GM12891 (cell line): Measurements from ENCODE around the gene KRT86.
"Not testable (repeated sequence)": the region's sequence is repeated elsewhere in the genome, so short reads cannot be mapped to it uniquely, and the experiment has no call there.

Source experiments
- DNase-seq: peaks from one replicate; pipeline ENCODE4 v3.0.0; 2011; ENCODE audit warnings: low spot score; ENCODE audit not compliant: insufficient read length
- FAIRE-seq: peaks from 2 replicates; lab custom pipeline; 2011; peaks lifted over from hg19 to GRCh38; lab: Jason Lieb, UNC
- PAX5 ChIP-seq: IDR thresholded peaks from 2 replicates; pipeline ENCODE4 v1.6.1; 2011; ENCODE audit warnings: low read length, moderate library complexity, mild to moderate bottlenecking; ENCODE audit not compliant: insufficient read depth, severe bottlenecking
- POLR2A ChIP-seq: IDR thresholded peaks from 2 replicates; pipeline ENCODE4 v1.6.1; 2011; ENCODE audit warnings: low read depth, low read length, control low read depth
- POLR2AphosphoS5 ChIP-seq: IDR thresholded peaks from 2 replicates; pipeline ENCODE4 v1.6.1; 2011; ENCODE audit warnings: low read depth, low read length, control low read depth
- POU2F2 ChIP-seq: IDR thresholded peaks from 2 replicates; pipeline ENCODE4 v1.6.1; 2011; ENCODE audit warnings: low read depth, mild to moderate bottlenecking, control low read depth, low read length, moderate library complexity
- SPI1 ChIP-seq: IDR thresholded peaks from 2 replicates; pipeline ENCODE4 v1.6.1; 2011; ENCODE audit warnings: low read depth, low read length, control low read depth
- TAF1 ChIP-seq: IDR thresholded peaks from 2 replicates; pipeline ENCODE4 v1.6.1; 2011; ENCODE audit warnings: low read depth, low read length, control low read depth

The KRT86 gene

DNA sequence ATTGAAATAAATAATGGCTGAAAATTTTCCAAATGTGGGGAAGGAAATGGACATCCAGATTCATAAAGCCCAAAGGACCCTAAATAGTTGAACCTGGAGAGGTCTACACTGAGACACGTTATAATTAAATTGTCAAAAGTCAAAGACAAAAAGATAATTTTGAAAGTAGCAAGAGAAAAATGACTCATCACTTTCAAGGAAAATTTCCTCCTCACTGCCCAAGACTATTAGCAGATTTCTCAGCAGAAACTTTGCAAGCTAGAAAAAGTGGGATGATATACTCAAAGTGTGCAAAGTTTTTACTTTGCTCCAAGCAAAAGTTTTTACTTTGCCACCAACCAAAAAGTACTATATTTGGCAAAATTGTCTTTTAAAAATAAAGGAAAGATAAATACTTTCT is 62.6 kb downstream of the KRT86 start:
- no peak for FAIRE-seq
- TF ChIP-seq SPI1 (no peak), PAX5 (no peak), POU2F2 (no peak), POLR2A (no peak), TAF1 (no peak), POLR2AphosphoS5 (no peak)
- no peak for DNase-seq

DNA sequence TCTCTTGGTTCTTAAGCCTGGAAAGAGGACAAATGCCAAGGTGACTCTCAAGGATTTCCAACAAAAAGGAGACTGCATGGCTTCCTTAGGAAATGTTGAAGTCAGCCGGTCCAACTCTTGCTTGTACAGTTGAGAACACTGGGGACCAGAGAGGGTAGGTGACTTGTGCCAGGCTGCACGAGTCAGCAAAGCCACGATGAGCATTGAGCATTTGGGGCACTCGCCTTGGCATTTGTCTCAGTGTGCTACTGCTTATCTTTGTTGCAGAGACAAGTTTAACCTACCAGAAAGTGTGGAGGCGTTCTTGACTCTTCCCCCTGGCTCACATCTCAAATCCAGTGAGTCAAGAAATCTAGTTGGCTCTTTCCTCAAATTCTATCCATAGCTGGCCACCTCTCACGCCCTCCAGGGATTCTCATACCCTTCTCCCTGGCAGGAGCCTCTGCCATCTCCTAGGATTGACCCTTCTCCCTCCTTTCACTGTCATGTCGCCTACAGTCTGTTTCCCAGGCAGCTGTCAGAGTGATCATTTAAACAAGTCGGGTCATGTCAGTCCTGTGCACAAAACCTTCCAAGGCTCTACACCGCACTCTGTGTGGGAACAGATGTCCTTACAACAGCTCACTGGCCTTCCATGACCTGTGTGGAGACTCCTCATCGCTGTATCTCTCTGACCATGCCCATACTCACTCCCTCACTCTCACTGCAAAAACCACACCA is 64.0 kb downstream of the KRT86 start:
- FAIRE-seq = peak; percentile 33
- no peak for DNase-seq
- TF ChIP-seq POLR2AphosphoS5 (no peak), TAF1 (no peak), POU2F2 (no peak), PAX5 (no peak), SPI1 (no peak), POLR2A (no peak)

DNA sequence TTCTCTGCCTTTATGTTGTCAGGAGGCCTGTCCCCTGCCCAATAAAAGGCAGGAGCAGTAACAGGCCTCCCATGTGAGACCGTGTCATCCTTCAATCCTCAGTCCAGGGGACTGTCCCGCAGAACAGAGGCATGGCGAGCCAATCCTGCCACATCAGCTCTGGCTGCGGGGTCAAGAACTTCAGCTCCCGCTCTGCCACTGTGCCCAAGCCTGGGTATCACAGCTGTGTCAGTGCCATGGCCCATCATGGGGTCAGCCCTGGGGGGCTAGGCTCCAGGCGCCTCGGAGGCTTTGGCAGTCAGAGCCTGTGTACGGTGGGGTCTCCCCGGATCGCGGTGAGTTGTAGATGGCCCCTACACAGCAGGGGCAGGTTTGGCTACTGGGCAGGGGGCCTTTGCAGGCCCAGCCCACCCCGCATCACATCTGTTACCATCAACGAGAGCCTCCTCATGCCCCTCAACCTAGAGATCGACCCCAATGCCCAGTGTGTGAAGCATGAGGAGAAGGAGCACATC is 66.7 kb downstream of the KRT86 start:
- no peak for TF ChIP-seq SPI1
- no peak for TF ChIP-seq POLR2A
- no peak for TF ChIP-seq POLR2AphosphoS5
- no peak for TF ChIP-seq POU2F2
- TF ChIP-seq PAX5 = no peak
- TF ChIP-seq TAF1 = no peak
- FAIRE-seq (no peak), DNase-seq (no peak)

DNA sequence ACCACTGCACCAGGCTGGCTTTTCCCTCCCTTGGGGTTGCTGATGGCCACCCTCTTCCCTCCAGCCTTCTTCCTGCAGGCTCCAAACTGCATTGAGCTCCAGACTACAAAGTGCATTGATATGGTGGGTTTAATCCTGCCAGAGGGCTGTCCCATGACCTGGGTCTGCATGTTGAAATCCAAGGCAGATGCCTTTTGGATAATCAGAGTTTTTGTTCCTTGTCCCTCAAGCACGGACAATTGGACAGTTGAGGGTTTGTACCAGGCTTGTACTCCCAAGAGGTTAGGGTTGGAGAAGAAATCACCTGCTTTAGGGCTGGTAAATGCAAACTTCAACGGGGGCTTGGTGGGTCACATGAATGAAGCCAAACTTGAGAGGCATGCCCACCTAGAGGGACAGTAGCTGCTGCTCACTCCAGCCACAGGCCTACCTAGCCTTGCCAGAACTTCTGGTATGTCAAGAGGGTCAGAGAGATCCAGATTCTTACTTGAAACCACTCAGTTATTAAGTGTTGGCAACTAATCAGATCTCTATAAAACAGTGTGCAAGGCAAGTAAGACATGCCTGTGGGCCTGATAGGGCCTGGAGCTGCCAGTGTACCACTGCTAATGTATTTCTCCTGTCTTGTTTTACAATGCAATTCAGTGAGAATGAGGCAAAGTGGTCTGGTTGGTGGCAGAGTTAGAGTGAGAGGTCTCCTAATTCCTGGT is 68.5 kb downstream of the KRT86 start:
- TF ChIP-seq POU2F2 (no peak), SPI1 (no peak), POLR2A (no peak), POLR2AphosphoS5 (no peak), PAX5 (no peak), TAF1 (no peak)
- DNase-seq (no peak), FAIRE-seq (no peak)

DNA sequence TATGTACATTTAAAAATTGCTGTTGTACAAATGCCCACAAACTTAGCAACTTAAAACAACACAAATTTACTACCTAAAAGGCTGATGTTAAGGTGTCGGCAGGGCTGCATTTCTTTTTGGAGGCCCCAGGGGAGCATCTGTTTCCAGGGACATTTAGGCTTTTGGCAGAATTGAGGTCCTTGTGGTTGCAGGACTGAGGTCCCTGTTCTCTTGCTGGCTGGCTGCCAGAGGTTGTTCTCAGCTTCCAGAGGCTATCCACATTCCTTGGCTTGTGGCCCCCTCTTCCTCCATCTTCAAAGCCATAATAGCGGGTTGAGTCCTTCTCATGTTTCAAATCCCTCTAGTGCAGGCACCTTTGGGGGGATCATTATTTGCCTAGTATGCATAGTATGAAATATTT is 69.1 kb downstream of the KRT86 start:
- DNase-seq (no peak), FAIRE-seq (no peak)
- no peak for TF ChIP-seq POLR2AphosphoS5
- no peak for TF ChIP-seq POU2F2
- TF ChIP-seq SPI1 = no peak
- no peak for TF ChIP-seq PAX5
- no peak for TF ChIP-seq POLR2A
- TF ChIP-seq TAF1 = no peak

DNA sequence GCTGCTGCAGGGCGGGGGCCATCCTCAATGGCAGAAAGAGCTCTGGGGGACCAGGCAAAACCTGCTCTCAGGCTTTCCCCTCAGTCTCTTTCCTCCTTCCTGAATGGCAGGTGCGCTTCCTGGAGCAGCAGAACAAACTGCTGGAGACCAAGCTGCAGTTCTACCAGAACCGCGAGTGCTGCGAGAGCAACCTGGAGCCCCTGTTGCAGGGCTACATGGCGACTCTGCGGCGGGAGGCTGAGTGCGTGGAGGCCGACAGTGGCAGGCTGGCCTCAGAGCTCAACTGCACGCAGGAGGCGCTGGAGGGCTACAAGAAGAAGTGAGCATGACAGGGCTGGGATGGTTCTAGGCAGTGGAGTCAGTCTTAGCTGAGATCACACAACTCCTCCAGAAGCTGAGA is 69.7 kb downstream of the KRT86 start:
- DNase-seq = no peak
- no peak for FAIRE-seq
- TF ChIP-seq PAX5 (no peak), POU2F2 (no peak), POLR2A (no peak), POLR2AphosphoS5 (no peak), SPI1 (no peak), TAF1 (no peak)

DNA sequence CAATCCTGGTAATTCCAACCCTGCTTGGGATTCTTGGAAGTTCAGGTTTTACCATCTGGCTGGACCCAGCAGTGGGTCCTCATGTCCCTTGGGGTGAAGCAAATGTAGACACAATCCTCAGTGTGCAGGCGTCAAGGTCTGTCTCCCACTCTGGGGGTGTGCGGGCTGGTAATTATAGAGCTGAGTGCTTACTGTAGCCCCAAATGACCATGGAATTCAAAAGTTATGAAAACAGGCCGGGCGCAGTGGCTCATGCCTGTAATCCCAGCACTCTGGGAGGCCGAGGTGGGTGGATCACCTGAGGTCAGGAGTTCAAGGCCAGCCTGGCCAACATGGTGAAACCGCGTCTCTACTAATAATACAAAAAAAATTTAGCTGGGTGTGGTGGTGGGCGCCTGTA is 70.6 kb downstream of the KRT86 start:
- not testable (repeated sequence) for DNase-seq, FAIRE-seq

DNA sequence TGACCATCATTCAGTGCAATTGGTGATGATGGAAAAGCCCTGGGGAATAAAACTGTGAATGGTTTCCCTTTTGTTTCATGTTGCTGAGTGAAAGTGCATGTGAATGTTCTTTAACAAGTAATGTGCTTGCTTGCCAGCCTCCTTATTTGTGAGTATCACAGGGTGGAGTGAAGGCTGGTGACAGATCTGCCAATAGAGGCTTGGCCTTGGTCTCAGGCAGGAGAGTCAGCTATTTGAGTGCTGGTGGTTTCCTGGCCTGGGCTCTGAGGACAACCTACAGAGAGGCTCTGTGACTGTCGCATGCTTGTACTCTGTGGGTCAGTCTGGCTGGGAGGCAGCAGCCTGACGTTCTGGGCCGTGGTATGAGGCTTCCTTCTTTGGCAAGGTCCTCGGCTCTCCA is 72.1 kb downstream of the KRT86 start:
- FAIRE-seq (no peak), DNase-seq (no peak)
- TF ChIP-seq POLR2A (no peak), TAF1 (no peak), POU2F2 (no peak), POLR2AphosphoS5 (no peak), PAX5 (no peak), SPI1 (no peak)

DNA sequence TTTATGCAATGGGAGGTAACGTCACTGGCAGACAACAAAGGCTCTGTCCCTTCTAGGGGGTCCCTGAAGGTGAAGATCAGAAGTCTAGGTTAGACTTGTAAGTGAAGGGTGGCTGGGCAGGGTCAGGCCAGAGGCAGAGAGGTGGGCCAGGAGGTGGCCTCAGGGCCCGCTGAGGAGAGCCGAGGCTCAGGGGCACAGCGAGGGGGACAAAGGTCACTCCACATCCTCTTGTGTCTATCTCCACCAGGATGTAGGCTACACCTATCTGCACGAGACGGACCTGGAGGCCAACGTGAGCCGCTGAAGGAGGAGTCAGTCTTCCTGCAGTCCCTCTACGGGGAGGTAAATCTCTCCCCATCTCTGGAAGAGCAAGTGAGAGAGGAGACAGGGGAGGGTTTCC is 72.6 kb downstream of the KRT86 start:
- TF ChIP-seq TAF1 = no peak

DNA sequence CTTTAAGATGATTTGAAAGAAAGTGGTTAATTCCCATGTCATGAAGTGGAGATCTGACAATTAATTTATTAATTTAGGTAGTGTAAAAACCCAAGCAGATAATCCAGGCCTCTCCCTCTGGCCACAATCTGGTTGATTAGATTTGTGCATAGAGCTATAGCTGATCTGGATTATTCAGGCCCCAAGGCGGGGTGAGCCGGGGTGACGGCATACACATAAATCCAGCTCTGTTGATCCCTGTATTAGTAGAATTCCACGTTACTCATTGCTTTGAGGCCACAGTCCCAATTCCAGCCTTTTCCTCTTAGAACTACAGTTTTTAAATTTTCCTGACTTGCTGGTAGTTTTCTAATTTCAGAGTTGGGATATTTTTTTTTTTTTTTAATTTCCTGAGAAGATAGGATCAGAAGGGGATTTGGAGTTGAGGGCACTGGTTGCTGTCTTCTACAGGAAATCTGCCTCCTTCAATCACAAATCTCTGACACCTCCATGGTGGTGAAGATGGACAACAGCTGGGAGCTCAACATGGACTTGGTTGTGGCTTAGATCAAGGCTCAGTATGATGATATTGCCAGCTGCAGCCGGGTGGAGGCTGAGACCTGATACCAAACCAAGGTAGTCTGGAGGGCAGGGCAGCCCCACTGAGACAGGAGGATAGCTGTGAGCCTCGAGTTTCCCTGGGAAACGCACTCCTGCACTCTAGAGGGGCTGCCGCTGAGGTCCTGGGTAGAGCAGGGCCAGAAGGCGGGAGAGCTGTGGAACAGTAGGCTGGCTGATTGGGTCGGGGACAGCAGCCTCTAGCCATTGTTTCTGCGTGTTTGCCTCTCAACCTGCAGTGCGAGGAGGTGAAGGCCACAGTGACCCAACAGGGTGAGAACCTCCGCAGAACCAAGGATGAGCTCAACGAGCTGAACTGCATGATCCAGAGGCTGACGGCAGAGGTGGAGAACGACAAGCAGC is 73.4 kb downstream of the KRT86 start:
- TF ChIP-seq SPI1 = no peak
- TF ChIP-seq POU2F2 = no peak
- no peak for TF ChIP-seq PAX5
- TF ChIP-seq TAF1 = no peak
- TF ChIP-seq POLR2A = no peak
- TF ChIP-seq POLR2AphosphoS5 = no peak
- no peak for FAIRE-seq
- DNase-seq = no peak

More for the DNA sequence above, 72.6 kb downstream of the KRT86 start:
- no peak for FAIRE-seq
- no peak for DNase-seq
